IMR-90 (cell line): Measurements from ENCODE around the gene AUTS2. TPM values are rescaled to one million over a fixed set of nuclear protein-coding genes. Genes with fewer than 3 reads are reported as not detected.

Experiments used
- ATAC-seq: fragments of 200-7000 bp; cut with Tn5 transposase; 2 replicates; pipeline ENCODE4 v1.9.1; 2020; ENCODE audit warnings: low read depth, mild to moderate bottlenecking, moderate library complexity
- BruUV-seq: library from RNA; stranded (reverse); fragments of 400-500 nt; replicated peaks from 2 replicates; lab custom pipeline; 2021; lab: Mats Ljungman, UMichigan
- CTCF ChIA-PET: fragments of 300-600 bp; formaldehyde crosslinking; extraction: SDS; loops from one replicate; lab custom pipeline; 2021; ENCODE audit warnings: antibody characterized with exemption; lab: Yijun Ruan, JAX
- POLR2A ChIA-PET: fragments of 300-600 bp; sonication (Branson Sonifier 250); formaldehyde crosslinking; loops from one replicate; lab custom pipeline; 2022; ENCODE audit warnings: antibody characterized with exemption; ENCODE audit not compliant: unreplicated experiment; lab: Charles Lee
- DNase-seq: peaks from one replicate; pipeline ENCODE4 v3.0.0; 2013
- H2AFZ ChIP-seq: replicated peaks from 2 replicates; pipeline ENCODE3; 2013; ENCODE audit warnings: low read length, mild to moderate bottlenecking; ENCODE audit not compliant: poor library complexity
- H2AK5ac ChIP-seq: 2 replicates; pipeline ENCODE4 v1.6.1; 2013; ENCODE audit warnings: low read depth, low read length, inconsistent platforms
- H2AK9ac ChIP-seq: replicated peaks from 2 replicates; pipeline ENCODE3; 2013; ENCODE audit warnings: mild to moderate bottlenecking, low read depth, low read length, moderate library complexity; ENCODE audit not compliant: poor library complexity
- H2BK120ac ChIP-seq: 2 replicates; pipeline ENCODE4 v1.6.1; 2013; ENCODE audit warnings: low read depth, low read length, inconsistent platforms
- H2BK15ac ChIP-seq: 3 replicates; pipeline ENCODE4 v1.6.1; 2013; ENCODE audit warnings: low read depth, low read length, inconsistent platforms
- H2BK20ac ChIP-seq: 2 replicates; pipeline ENCODE4 v1.6.1; 2013; ENCODE audit warnings: low read depth, mild to moderate bottlenecking, inconsistent platforms, low read length, moderate library complexity
- H2BK5ac ChIP-seq: 2 replicates; pipeline ENCODE4 v1.6.1; 2013; ENCODE audit warnings: mild to moderate bottlenecking, low read depth, low read length, inconsistent platforms; ENCODE audit not compliant: poor library complexity, severe bottlenecking
- H3K14ac ChIP-seq: replicated peaks from 2 replicates; pipeline ENCODE4 v1.6.1; 2013; ENCODE audit warnings: low read depth, low read length, inconsistent platforms
- H3K18ac ChIP-seq: 2 replicates; pipeline ENCODE4 v1.6.1; 2013; ENCODE audit warnings: low read depth, low read length, control low read depth
- H3K23ac ChIP-seq: 2 replicates; pipeline ENCODE4 v1.6.1; 2013; ENCODE audit warnings: low read depth, low read length, inconsistent platforms
- H3K27ac ChIP-seq: 2 replicates; pipeline ENCODE4 v1.5.1; 2013; ENCODE audit warnings: mild to moderate bottlenecking, control low read depth, low read length; ENCODE audit not compliant: insufficient read depth
- H3K27me3 ChIP-seq: 2 replicates; pipeline ENCODE4 v1.6.1; 2013; ENCODE audit warnings: low read length; ENCODE audit not compliant: control insufficient read depth, insufficient read depth
- H3K36me3 ChIP-seq: 2 replicates; pipeline ENCODE4 v1.6.1; 2013; ENCODE audit warnings: low read length, mixed read lengths; ENCODE audit not compliant: control insufficient read depth, insufficient read depth
- H3K4ac ChIP-seq: 2 replicates; pipeline ENCODE4 v1.6.1; 2013; ENCODE audit warnings: low read depth, low read length, inconsistent platforms
- H3K4me1 ChIP-seq: 2 replicates; pipeline ENCODE4 v1.6.1; 2013; ENCODE audit warnings: low read length, mixed read lengths; ENCODE audit not compliant: control insufficient read depth, insufficient read depth
- H3K4me2 ChIP-seq: 2 replicates; pipeline ENCODE4 v1.6.1; 2013; ENCODE audit warnings: low read depth, mild to moderate bottlenecking, control low read depth, low read length, moderate library complexity
- H3K4me3 ChIP-seq: 2 replicates; pipeline ENCODE4 v1.5.1; 2013; ENCODE audit warnings: low read depth, mild to moderate bottlenecking, control low read depth, low read length, moderate library complexity; ENCODE audit not compliant: insufficient read depth
- H3K56ac ChIP-seq: 2 replicates; pipeline ENCODE4 v1.6.1; 2013; ENCODE audit warnings: low read length, inconsistent platforms; ENCODE audit not compliant: insufficient read depth; ENCODE audit errors: extremely low read depth
- H3K79me1 ChIP-seq, 2 experiments: 2 replicates each; pipeline ENCODE4 v1.6.1; 2013; ENCODE audit warnings: low read length in 2 of 2, inconsistent platforms in 1 of 2, low read depth in 1 of 2
- H3K9ac ChIP-seq: 2 replicates; pipeline ENCODE4 v1.6.1; 2013; ENCODE audit warnings: low read depth, low read length, control low read depth
- H3K9me1 ChIP-seq: 2 replicates; pipeline ENCODE4 v1.6.1; 2013; ENCODE audit warnings: low read length, inconsistent platforms; ENCODE audit not compliant: insufficient read depth
- H3K9me3 ChIP-seq: 2 replicates; pipeline ENCODE4 v1.6.1; 2013; ENCODE audit warnings: low read length; ENCODE audit not compliant: control insufficient read depth, insufficient read depth
- H4K20me1 ChIP-seq: 2 replicates; pipeline ENCODE4 v1.6.1; 2013; ENCODE audit warnings: low read length, inconsistent platforms; ENCODE audit not compliant: insufficient read depth
- H4K5ac ChIP-seq: 2 replicates; pipeline ENCODE4 v1.6.1; 2013; ENCODE audit warnings: mild to moderate bottlenecking, low read depth, low read length, control low read depth
- H4K8ac ChIP-seq, 2 experiments: 2 replicates each; pipeline ENCODE4 v1.6.1; 2013; ENCODE audit warnings: low read depth in 2 of 2, low read length in 2 of 2, control low read depth in 1 of 2, inconsistent platforms in 1 of 2
- H4K91ac ChIP-seq: 2 replicates; pipeline ENCODE4 v1.6.1; 2013; ENCODE audit warnings: low read depth, low read length, inconsistent platforms; ENCODE audit not compliant: insufficient read depth
- BHLHE40 ChIP-seq: fragments of 150-350 bp; IDR thresholded peaks from 2 replicates; pipeline ENCODE4 v1.6.1; 2016; ENCODE audit warnings: mild to moderate bottlenecking, low read depth, low read length
- MAZ ChIP-seq: IDR thresholded peaks from 2 replicates; pipeline ENCODE4 v1.6.1; 2012; ENCODE audit warnings: low read depth, mild to moderate bottlenecking, low read length, improper control_type of control experiment, moderate library complexity, borderline replicate concordance
- POLR2A ChIP-seq: IDR thresholded peaks from 2 replicates; pipeline ENCODE4 v1.6.1; 2012; ENCODE audit warnings: mild to moderate bottlenecking, low read depth, low read length
- RCOR1 ChIP-seq: IDR thresholded peaks from 2 replicates; pipeline ENCODE4 v1.6.1; 2012; ENCODE audit warnings: mild to moderate bottlenecking, low read length, improper control_type of control experiment; ENCODE audit not compliant: insufficient replicate concordance
- WGBS, 2 experiments: methylation state at CpG; one replicate each; pipeline versions ENCODE4 v1.1.5 to v1.1.7; 2013; ENCODE audit warnings: missing lambda C conversion rate in 2 of 2; ENCODE audit not compliant: insufficient read length in 1 of 2; ENCODE audit errors: extremely low coverage in 2 of 2; 5-methylcytosine and 5-hydroxymethylcytosine counted together
- dilution Hi-C: fragments of 300-500 bp; cut with HindIII; formaldehyde crosslinking; loops from one replicate; pipeline ENCODE4 v1.14.3; 2018; ENCODE audit warnings: low sequenced_read_pairs; ENCODE audit not compliant: unreplicated experiment
- in situ Hi-C: fragments of 300-500 bp; cut with MboI; formaldehyde crosslinking; loops from 3 replicates; pipeline ENCODE4 v1.14.3; 2019; ENCODE audit warnings: low sequenced_read_pairs, inconsistent platforms, mixed read lengths
- intact Hi-C: fragments of 100-400 bp; cut with micrococcal nuclease; formaldehyde crosslinking; loops from 2 replicates; pipeline ENCODE4 v1.10.0; 2022
- polyA plus RNA-seq, 3 experiments: library from polyadenylated mRNA; depleted of rRNA; stranded (reverse); fragments of >200 nt; gene quantifications; 2 replicates each; pipeline ENCODE4 v1.2.3, GENCODE V29; 2012; ENCODE audit warnings: low replicate concordance in 1 of 3
- total RNA-seq: library from RNA; depleted of rRNA; stranded (reverse); fragments of >200 nt; gene quantifications from 2 replicates; pipeline ENCODE4 v1.2.3, GENCODE V29; 2012

AUTS2 gene
- total and polyA plus RNA-seq, 2 of the 4 experiments (the other 2 are of a cell fraction) = 0.90 to 3.0 TPM

DNA sequence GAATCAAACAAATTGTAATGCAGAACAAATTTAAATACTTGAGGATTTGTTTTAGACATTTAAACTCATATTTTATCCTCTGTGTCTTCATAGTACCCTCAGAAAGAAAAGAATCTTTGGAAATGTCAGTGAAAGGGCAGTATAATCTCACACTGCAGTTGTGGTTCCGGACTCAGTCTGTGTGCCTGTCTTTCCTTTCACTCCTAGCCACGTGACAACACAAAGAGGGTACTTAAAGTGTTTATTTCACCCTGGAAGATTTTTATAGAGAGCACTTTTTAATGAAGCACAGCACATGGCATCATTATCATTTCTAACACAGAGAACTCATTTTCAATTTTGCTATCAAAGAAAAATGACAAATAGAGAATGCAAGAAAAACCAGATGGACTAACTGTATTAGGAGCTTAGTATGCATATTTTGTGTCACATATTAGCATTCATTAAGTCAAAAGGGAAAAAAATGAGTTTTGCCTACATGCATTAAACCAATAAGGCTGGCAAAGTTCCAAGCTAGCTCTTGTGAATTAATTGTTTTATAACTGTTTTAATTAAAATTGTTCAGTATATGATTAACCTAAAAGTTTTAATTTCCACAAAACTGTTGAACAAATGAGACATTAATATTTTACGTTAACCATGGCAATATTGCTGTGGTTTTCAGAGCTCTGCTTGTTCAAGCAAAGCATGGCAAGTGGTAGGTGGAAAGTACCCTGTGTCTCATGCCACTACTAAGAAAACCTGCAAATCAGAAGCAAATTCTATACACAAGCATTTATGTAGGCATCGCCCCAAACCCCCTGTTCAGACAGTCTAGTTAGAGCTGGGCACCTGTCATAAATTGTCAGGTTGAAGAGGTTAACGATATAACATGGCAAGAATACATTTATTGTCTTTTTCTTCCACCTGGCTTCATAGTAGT lies 65.9 kb downstream of the AUTS2 start:
- WGBS, 2 experiments = no CpG with 5 or more reads among the region's 5 CpGs
- Histone ChIP-seq H3K14ac (no peak overlapping the region), H2BK5ac (no peak overlapping the region), H2AFZ (no peak overlapping the region), H3K18ac (no peak overlapping the region), H3K23ac (no peak overlapping the region), H2BK15ac (no peak overlapping the region), H2AK9ac (no peak overlapping the region), H2BK120ac (no peak overlapping the region), H3K56ac (no peak overlapping the region), H3K4me2 (no peak overlapping the region), H3K4me3 (no peak overlapping the region), H3K27ac (no peak overlapping the region), H3K9ac (no peak overlapping the region), H3K27me3 (no peaks in the 10 kb centered on the region), H3K9me1 (no peaks in the 10 kb centered on the region), H3K79me1 (no peaks in the 10 kb centered on the region), H3K9me3 (no peaks in the 10 kb centered on the region), H3K36me3 (no peaks in the 10 kb centered on the region), H3K4ac (no peak overlapping the region), H4K5ac (no peak overlapping the region), H4K8ac (no peak overlapping the region), H2BK20ac (no peak overlapping the region), H2AK5ac (no peak overlapping the region), H4K20me1 (no peaks in the 10 kb centered on the region), H4K91ac (no peak overlapping the region), H3K4me1 (no peaks in the 10 kb centered on the region)
- POLR2A ChIA-PET = no interaction called here
- intact Hi-C loops = no loop called here
- CTCF ChIA-PET = no interaction called here
- DNase-seq (no peak), ATAC-seq (no peak)
- BruUV-seq = no TSS peak
- in situ Hi-C loops = no loop called here
- TF ChIP-seq BHLHE40 (no peak), POLR2A (no peak), RCOR1 (no peak), MAZ (no peak)
- dilution Hi-C loops = no loop called here
